HG02763 (cell line): Measurements from ENCODE around the gene ASB2.
A peak's percentile ranks its signal among the peaks of the same experiment; 100 is the strongest.

Source experiments
- ATAC-seq: cut with Tn5 transposase; IDR thresholded peaks from one replicate; pipeline ENCODE4 v1.9.1; 2021; ENCODE audit warnings: mild to moderate bottlenecking, moderate library complexity; ENCODE audit not compliant: unreplicated experiment

The ASB2 gene

GRCh38 chr14:94001501-94002396, 25.4 kb upstream of the ASB2 start:
- peak; percentile 61 for ATAC-seq

GRCh38 chr14:94001016-94001415, 24.6 kb upstream of the ASB2 start:
- ATAC-seq = no peak

GRCh38 chr14:94000267-94000666, 23.9 kb upstream of the ASB2 start:
- ATAC-seq = no peak

- no peak for ATAC-seq
Measured at GRCh38 chr14:93999573-93999972, 23.2 kb upstream of the ASB2 start.

- no peak for ATAC-seq
Measured at GRCh38 chr14:93998871-93999403, 22.6 kb upstream of the ASB2 start.

GRCh38 chr14:93997916-93998870, 21.8 kb upstream of the ASB2 start:
- ATAC-seq = no peak

- ATAC-seq = no peak
Measured at GRCh38 chr14:93997082-93997481, 20.7 kb upstream of the ASB2 start, which contains the start of gene CCDC197. TSS of gene CCDC197 (plus strand) at chr14:93997301. CDS start at chr14:93998132, 831 bp downstream.

GRCh38 chr14:93996130-93996695, 19.8 kb upstream of the ASB2 start:
- no peak for ATAC-seq

- ATAC-seq = no peak
Measured at GRCh38 chr14:93994919-93995682, 18.7 kb upstream of the ASB2 start.

- no peak for ATAC-seq
Measured at GRCh38 chr14:93993382-93993781, 17.0 kb upstream of the ASB2 start.

- no peak for ATAC-seq
Measured at GRCh38 chr14:93991649-93992048, 15.3 kb upstream of the ASB2 start.

- no peak for ATAC-seq
Measured at GRCh38 chr14:93991212-93991611, 14.8 kb upstream of the ASB2 start.

GRCh38 chr14:93989939-93990338, 13.6 kb upstream of the ASB2 start:
- ATAC-seq = peak; percentile 70

GRCh38 chr14:93987815-93988476, 11.6 kb upstream of the ASB2 start:
- no peak for ATAC-seq

GRCh38 chr14:93987376-93987775, 11.0 kb upstream of the ASB2 start:
- no peak for ATAC-seq

GRCh38 chr14:93986955-93987354, 10.6 kb upstream of the ASB2 start:
- ATAC-seq = no peak

- no peak for ATAC-seq
Measured at GRCh38 chr14:93984987-93985410, 8.6 kb upstream of the ASB2 start.

- no peak for ATAC-seq
Measured at GRCh38 chr14:93984070-93984469, 7.7 kb upstream of the ASB2 start.

GRCh38 chr14:93982230-93983007, 6.0 kb upstream of the ASB2 start:
- no peak for ATAC-seq
